Measurements from ENCODE around the gene CCDC201.

Gene CCDC201

DNA sequence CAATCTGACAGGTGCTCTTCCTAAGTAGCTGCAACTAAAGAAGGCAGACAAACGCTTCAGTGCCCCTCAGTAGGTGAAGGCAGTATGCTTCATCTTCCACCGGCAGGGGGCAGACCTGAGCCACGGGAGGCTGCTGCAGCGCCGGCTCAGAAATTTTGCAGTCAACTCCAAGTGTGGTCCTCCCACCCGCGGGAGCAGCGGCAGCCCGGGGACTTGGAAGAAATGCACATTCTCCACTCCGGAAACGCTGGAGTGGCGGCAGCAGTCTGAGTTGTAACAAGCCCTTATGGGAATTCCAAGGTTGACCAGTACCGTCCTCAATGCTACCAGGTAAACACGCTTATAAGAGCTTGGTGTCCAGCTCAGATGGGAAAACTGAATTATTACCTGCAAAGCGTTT, 44.8 kb upstream of the CCDC201 start:
- peak; percentile 89 for TF ChIP-seq CTCF (IDR thresholded peaks at IDR 0.05)

DNA sequence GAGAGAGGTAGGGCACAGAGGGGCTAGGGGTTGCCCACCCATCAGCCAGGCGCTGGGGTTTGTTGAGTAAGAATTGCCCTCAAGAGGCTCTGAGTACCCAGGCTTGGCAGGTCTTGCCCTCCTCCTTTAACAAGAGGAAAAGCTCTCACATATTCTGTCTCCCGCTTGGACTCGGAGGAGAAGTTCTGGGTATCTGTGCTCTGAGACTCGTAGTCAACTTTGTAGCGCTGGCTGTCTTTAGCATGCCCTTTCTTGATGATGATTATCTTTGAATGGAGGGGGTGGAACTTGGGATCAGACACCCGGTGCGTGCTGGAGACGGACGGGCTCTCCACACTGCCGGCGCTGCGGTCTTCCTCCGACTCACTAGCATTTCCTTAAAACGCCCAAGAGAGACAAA, 44.2 kb upstream of the CCDC201 start:
- TF ChIP-seq CTCF (IDR thresholded peaks at IDR 0.05), result no peak

DNA sequence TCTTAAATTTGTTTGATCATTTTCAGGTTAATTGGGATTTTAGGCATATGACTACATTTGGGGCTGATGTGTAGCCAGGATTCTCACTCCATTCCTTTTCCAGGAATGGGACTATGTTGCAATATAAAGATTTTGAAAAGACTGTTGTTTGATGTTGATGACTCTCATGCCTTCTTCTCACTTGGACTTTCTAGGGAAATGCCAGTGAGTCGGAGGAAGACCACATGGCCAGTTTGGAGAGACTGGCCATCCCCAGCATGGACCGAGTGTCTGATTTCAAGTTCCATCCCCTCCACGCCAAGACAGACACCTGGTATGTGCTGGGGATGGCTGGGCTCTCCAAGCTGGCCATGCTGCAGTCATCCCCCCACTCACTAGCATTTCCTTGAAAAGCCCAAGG, 42.7 kb upstream of the CCDC201 start:
- TF ChIP-seq CTCF (IDR thresholded peaks at IDR 0.05), result no peak

GRCh38 chr7:45914911-45915310, 42.0 kb upstream of the CCDC201 start:
- TF ChIP-seq CTCF (IDR thresholded peaks at IDR 0.05), result no peak

- no peak for TF ChIP-seq CTCF (IDR thresholded peaks at IDR 0.05)
Measured at GRCh38 chr7:45912972-45913371, 40.1 kb upstream of the CCDC201 start.

GRCh38 chr7:45911311-45911710, 38.4 kb upstream of the CCDC201 start:
- TF ChIP-seq CTCF (IDR thresholded peaks at IDR 0.05), result no peak

- TF ChIP-seq CTCF (IDR thresholded peaks at IDR 0.05), result no peak
Measured at GRCh38 chr7:45910855-45911254, 38.0 kb upstream of the CCDC201 start.

GRCh38 chr7:45909561-45909960, 36.7 kb upstream of the CCDC201 start:
- no peak for TF ChIP-seq CTCF (IDR thresholded peaks at IDR 0.05)
